ENCODE measurements around the gene CFAP100. TPM values are rescaled to one million over a fixed set of nuclear protein-coding genes. Genes with fewer than 3 reads are reported as not detected.

CFAP100 gene
- total RNA-seq, 1 experiment from 2014 or later = not detected

- DNase-seq (ENCODE audit: low spot score) = no peak
These were observed 26.9 kb downstream of the CFAP100 start for GRCh38 chr3:126421573-126422119.

GRCh38 chr3:126422121-126422520 is 27.4 kb downstream of the CFAP100 start:
- no peak for DNase-seq (ENCODE audit: low spot score)

GRCh38 chr3:126422571-126423091 is 27.9 kb downstream of the CFAP100 start:
- DNase-seq (ENCODE audit: low spot score) = no peak

- no peak for DNase-seq (ENCODE audit: low spot score)
These were observed 28.7 kb downstream of the CFAP100 start for GRCh38 chr3:126423191-126424038.

- no peak for DNase-seq (ENCODE audit: low spot score)
These were observed 29.5 kb downstream of the CFAP100 start for GRCh38 chr3:126424039-126424717.

GRCh38 chr3:126424751-126425150 is 30.0 kb downstream of the CFAP100 start:
- no peak for DNase-seq (ENCODE audit: low spot score)

GRCh38 chr3:126431103-126431534 is 36.4 kb downstream of the CFAP100 start:
- DNase-seq (ENCODE audit: low spot score) = no peak

- DNase-seq (ENCODE audit: low spot score) = no peak
These were observed 37.8 kb downstream of the CFAP100 start for GRCh38 chr3:126432361-126433104.

GRCh38 chr3:126433105-126433430 is 38.4 kb downstream of the CFAP100 start:
- DNase-seq (ENCODE audit: low spot score) = no peak

GRCh38 chr3:126433496-126434263 is 39.0 kb downstream of the CFAP100 start:
- no peak for DNase-seq (ENCODE audit: low spot score)

GRCh38 chr3:126434264-126434590 is 39.5 kb downstream of the CFAP100 start:
- DNase-seq (ENCODE audit: low spot score) = no peak

GRCh38 chr3:126434931-126435411 is 40.3 kb downstream of the CFAP100 start:
- DNase-seq (ENCODE audit: low spot score) = no peak

- no peak for DNase-seq (ENCODE audit: low spot score)
These were observed 41.0 kb downstream of the CFAP100 start for GRCh38 chr3:126435456-126436315.

GRCh38 chr3:126436826-126437717 is 42.4 kb downstream of the CFAP100 start:
- DNase-seq (ENCODE audit: low spot score) = no peak

- DNase-seq (ENCODE audit: low spot score) = no peak
These were observed 43.5 kb downstream of the CFAP100 start for GRCh38 chr3:126438186-126438585.

GRCh38 chr3:126438746-126439145 is 44.0 kb downstream of the CFAP100 start:
- DNase-seq (ENCODE audit: low spot score) = no peak

- DNase-seq (ENCODE audit: low spot score) = no peak
These were observed 44.7 kb downstream of the CFAP100 start for GRCh38 chr3:126439346-126439967.

GRCh38 chr3:126439968-126440708 is 45.4 kb downstream of the CFAP100 start:
- no peak for DNase-seq (ENCODE audit: low spot score)
